ENCODE data around the gene CNTNAP5. TPM values are rescaled to one million over a fixed set of nuclear protein-coding genes. Genes with fewer than 3 reads are reported as not detected.
"Not testable (repeated sequence)": the region's sequence is repeated elsewhere in the genome, so short reads cannot be mapped to it uniquely, and the experiment has no call there.

Gene CNTNAP5
- total RNA-seq, 1 experiment from 2014 or later = not detected

DNA sequence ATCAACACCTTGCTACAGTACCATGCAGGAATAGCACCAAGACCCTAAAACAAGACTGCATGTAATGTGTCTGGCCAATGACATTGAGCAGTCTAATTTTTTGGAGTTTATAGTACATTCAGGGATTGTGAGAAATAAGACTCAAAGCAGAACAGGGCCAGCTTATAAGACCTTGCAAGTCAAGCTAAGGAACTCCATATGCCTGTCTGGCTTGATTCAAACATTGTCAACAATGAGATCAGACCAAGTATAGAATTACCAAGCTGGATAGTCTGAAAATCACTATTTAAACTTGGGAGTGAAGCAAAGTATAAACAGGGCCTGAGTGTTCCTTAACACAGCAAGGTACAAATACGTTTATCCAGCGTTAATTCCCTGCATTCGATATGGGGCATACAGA is 370.9 kb downstream of the CNTNAP5 start:
- no TSS peak for BruUV-seq (replicated peaks)
- in situ Hi-C loops (cut with HindIII; ENCODE audit: low pct_unique_long_range_greater_than_20kb, low sequenced_read_pairs) = no loop called here
- no peak for TF ChIP-seq TCF7L2 (IDR thresholded peaks at IDR 0.05; ENCODE audit: low read depth, low read length)
- TF ChIP-seq, protein P1, sequence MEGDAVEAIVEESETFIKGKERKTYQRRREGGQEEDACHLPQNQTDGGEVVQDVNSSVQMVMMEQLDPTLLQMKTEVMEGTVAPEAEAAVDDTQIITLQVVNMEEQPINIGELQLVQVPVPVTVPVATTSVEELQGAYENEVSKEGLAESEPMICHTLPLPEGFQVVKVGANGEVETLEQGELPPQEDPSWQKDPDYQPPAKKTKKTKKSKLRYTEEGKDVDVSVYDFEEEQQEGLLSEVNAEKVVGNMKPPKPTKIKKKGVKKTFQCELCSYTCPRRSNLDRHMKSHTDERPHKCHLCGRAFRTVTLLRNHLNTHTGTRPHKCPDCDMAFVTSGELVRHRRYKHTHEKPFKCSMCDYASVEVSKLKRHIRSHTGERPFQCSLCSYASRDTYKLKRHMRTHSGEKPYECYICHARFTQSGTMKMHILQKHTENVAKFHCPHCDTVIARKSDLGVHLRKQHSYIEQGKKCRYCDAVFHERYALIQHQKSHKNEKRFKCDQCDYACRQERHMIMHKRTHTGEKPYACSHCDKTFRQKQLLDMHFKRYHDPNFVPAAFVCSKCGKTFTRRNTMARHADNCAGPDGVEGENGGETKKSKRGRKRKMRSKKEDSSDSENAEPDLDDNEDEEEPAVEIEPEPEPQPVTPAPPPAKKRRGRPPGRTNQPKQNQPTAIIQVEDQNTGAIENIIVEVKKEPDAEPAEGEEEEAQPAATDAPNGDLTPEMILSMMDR (IDR thresholded peaks at IDR 0.05) = no peak
- TF ChIP-seq, protein P2, sequence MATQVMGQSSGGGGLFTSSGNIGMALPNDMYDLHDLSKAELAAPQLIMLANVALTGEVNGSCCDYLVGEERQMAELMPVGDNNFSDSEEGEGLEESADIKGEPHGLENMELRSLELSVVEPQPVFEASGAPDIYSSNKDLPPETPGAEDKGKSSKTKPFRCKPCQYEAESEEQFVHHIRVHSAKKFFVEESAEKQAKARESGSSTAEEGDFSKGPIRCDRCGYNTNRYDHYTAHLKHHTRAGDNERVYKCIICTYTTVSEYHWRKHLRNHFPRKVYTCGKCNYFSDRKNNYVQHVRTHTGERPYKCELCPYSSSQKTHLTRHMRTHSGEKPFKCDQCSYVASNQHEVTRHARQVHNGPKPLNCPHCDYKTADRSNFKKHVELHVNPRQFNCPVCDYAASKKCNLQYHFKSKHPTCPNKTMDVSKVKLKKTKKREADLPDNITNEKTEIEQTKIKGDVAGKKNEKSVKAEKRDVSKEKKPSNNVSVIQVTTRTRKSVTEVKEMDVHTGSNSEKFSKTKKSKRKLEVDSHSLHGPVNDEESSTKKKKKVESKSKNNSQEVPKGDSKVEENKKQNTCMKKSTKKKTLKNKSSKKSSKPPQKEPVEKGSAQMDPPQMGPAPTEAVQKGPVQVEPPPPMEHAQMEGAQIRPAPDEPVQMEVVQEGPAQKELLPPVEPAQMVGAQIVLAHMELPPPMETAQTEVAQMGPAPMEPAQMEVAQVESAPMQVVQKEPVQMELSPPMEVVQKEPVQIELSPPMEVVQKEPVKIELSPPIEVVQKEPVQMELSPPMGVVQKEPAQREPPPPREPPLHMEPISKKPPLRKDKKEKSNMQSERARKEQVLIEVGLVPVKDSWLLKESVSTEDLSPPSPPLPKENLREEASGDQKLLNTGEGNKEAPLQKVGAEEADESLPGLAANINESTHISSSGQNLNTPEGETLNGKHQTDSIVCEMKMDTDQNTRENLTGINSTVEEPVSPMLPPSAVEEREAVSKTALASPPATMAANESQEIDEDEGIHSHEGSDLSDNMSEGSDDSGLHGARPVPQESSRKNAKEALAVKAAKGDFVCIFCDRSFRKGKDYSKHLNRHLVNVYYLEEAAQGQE (IDR thresholded peaks at IDR 0.05; ENCODE audit: insufficient read depth in 1 of 2, low read depth in 2 of 2, low read length in 1 of 2) = no peak
- TF ChIP-seq SIN3A (IDR thresholded peaks at IDR 0.05; ENCODE audit: borderline replicate concordance, insufficient read depth, low read depth, low read length) = no peak
- no peak for TF ChIP-seq POLR2AphosphoS5 (IDR thresholded peaks at IDR 0.05; ENCODE audit: low read depth, low read length)
- ChIA-PET CTCF (no interaction called here), POLR2A (no interaction called here)
- Histone ChIP-seq H3K27me3 (ENCODE audit: control insufficient read depth, insufficient read depth, low read length) (no peaks in the 10 kb centered on the region), H3K4me1 (ENCODE audit: control insufficient read depth, insufficient read depth, low read length) (no peaks in the 10 kb centered on the region), H3K27ac (ENCODE audit: low read length) (no peak overlapping the region), H3K36me3 (ENCODE audit: control insufficient read depth, insufficient read depth, low read length) (no peaks in the 10 kb centered on the region), H3K4me3 (ENCODE audit: low read depth in 2 of 2, low read length in 2 of 2) (no peak overlapping the region), H3K9me3 (ENCODE audit: control insufficient read depth, insufficient read depth, low read depth, low read length) (no peaks in the 10 kb centered on the region)
- ATAC-seq (no peak), DNase-seq (ENCODE audit: low read depth, low spot score) (no peak)
- intact Hi-C loops (cut with micrococcal nuclease; ENCODE audit: unreplicated experiment) = no loop called here

- in situ Hi-C loops (cut with HindIII; ENCODE audit: low pct_unique_long_range_greater_than_20kb, low sequenced_read_pairs) (no loop called here), intact Hi-C loops (cut with micrococcal nuclease; ENCODE audit: unreplicated experiment) (no loop called here)
- no peak for TF ChIP-seq SIN3A (IDR thresholded peaks at IDR 0.05; ENCODE audit: borderline replicate concordance, insufficient read depth, low read depth, low read length)
- TF ChIP-seq, protein P2 (IDR thresholded peaks at IDR 0.05; ENCODE audit: insufficient read depth in 1 of 2, low read depth in 2 of 2, low read length in 1 of 2) = no peak
- TF ChIP-seq, protein P1 (IDR thresholded peaks at IDR 0.05) = no peak
- no peak for TF ChIP-seq TCF7L2 (IDR thresholded peaks at IDR 0.05; ENCODE audit: low read depth, low read length)
- no peak for TF ChIP-seq POLR2AphosphoS5 (IDR thresholded peaks at IDR 0.05; ENCODE audit: low read depth, low read length)
- Histone ChIP-seq H3K27ac (ENCODE audit: low read length) (no peak overlapping the region), H3K4me1 (ENCODE audit: control insufficient read depth, insufficient read depth, low read length) (no peaks in the 10 kb centered on the region), H3K9me3 (ENCODE audit: control insufficient read depth, insufficient read depth, low read depth, low read length) (no peaks in the 10 kb centered on the region), H3K4me3 (ENCODE audit: low read depth in 2 of 2, low read length in 2 of 2) (no peak overlapping the region), H3K27me3 (ENCODE audit: control insufficient read depth, insufficient read depth, low read length) (no peaks in the 10 kb centered on the region), H3K36me3 (ENCODE audit: control insufficient read depth, insufficient read depth, low read length) (no peaks in the 10 kb centered on the region)
- ChIA-PET CTCF (no interaction called here), POLR2A (no interaction called here)
- ATAC-seq = no peak
- DNase-seq (ENCODE audit: low read depth, low spot score) = no peak
- BruUV-seq (replicated peaks) = no TSS peak
Observed at GRCh38 chr2:124402274-124402673, 377.2 kb downstream of the CNTNAP5 start.

DNA sequence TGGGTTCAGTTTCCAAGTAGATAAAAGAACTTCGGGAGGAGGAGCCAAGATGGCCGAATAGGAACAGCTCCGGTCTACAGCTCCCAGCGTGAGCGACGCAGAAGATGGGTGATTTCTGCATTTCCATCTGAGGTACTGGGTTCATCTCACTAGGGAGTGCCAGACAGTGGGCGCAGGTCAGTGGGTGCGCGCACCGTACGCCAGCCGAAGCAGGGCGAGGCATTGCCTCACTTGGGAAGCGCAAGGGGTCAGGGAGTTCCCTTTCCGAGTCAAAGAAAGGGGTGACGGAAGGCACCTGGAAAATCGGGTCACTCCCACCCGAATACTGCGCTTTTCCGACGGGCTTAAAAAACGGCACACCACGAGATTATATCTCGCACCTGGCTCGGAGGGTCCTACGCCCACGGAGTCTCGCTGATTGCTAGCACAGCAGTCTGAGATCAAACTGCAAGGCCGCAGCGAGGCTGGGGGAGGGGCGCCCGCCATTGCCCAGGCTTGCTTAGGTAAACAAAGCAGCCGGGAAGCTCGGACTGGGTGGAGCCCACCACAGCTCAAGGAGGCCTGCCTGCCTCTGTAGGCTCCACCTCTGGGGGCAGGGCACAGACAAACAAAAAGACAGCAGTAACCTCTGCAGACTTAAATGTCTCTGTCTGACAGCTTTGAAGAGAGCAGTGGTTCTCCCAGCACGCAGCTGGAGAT is 382.9 kb downstream of the CNTNAP5 start:
- CTCF ChIA-PET; ATAC-seq; POLR2A ChIA-PET; H3K4me1 ChIP-seq (ENCODE audit: control insufficient read depth, insufficient read depth, low read length); in situ Hi-C loops (cut with HindIII; ENCODE audit: low pct_unique_long_range_greater_than_20kb, low sequenced_read_pairs); H3K4me3 ChIP-seq (ENCODE audit: low read depth in 2 of 2, low read length in 2 of 2); H3K9me3 ChIP-seq (ENCODE audit: control insufficient read depth, insufficient read depth, low read depth, low read length); H3K36me3 ChIP-seq (ENCODE audit: control insufficient read depth, insufficient read depth, low read length); DNase-seq (ENCODE audit: low read depth, low spot score); intact Hi-C loops (cut with micrococcal nuclease; ENCODE audit: unreplicated experiment); BruUV-seq (replicated peaks); H3K27ac ChIP-seq (ENCODE audit: low read length); H3K27me3 ChIP-seq (ENCODE audit: control insufficient read depth, insufficient read depth, low read length): not testable (repeated sequence)
